Hepatocyte (in vitro differentiated cells): ENCODE results near the gene SUPT3H. TPM values are rescaled to one million over a fixed set of nuclear protein-coding genes. Genes with fewer than 3 reads are reported as not detected.
A peak's percentile ranks its signal among the peaks of the same experiment; 100 is the strongest.

ENCODE experiments used
- DNase-seq: peaks from one replicate; pipeline ENCODE4 v3.0.0-alpha.2; 2016; ENCODE audit warnings: low spot score
- H2AFZ ChIP-seq: fragments of 200-600 bp; sonication (generic); 2 replicates; pipeline ENCODE4 v1.6.0; 2016; ENCODE audit warnings: antibody characterized with exemption, mild to moderate bottlenecking
- H3K27ac ChIP-seq: fragments of 200-600 bp; sonication (generic); 2 replicates; pipeline ENCODE4 v1.5.1; 2016; ENCODE audit warnings: mild to moderate bottlenecking
- H3K27me3 ChIP-seq: fragments of 200-600 bp; sonication (generic); 2 replicates; pipeline ENCODE4 v1.6.1; 2016
- H3K36me3 ChIP-seq: fragments of 200-600 bp; sonication (generic); replicated peaks from 2 replicates; pipeline ENCODE4 v1.5.1; 2016; ENCODE audit warnings: low read depth; ENCODE audit not compliant: insufficient read depth
- H3K4me1 ChIP-seq: fragments of 200-600 bp; sonication (generic); 2 replicates; pipeline ENCODE4 v1.5.1; 2016; ENCODE audit warnings: mild to moderate bottlenecking, moderate library complexity; ENCODE audit not compliant: insufficient read depth
- H3K4me2 ChIP-seq: fragments of 200-600 bp; sonication (generic); 2 replicates; pipeline ENCODE4 v1.6.0; 2016
- H3K4me3 ChIP-seq: fragments of 200-600 bp; sonication (generic); 2 replicates; pipeline ENCODE4 v1.5.1; 2016; ENCODE audit warnings: mild to moderate bottlenecking
- H3K79me2 ChIP-seq: fragments of 200-600 bp; sonication (generic); 2 replicates; pipeline ENCODE4 v1.6.0; 2017; ENCODE audit warnings: mild to moderate bottlenecking
- H3K9me2 ChIP-seq: fragments of 200-600 bp; sonication (generic); replicated peaks from 2 replicates; pipeline ENCODE4 v1.6.0; 2017; ENCODE audit warnings: mild to moderate bottlenecking; ENCODE audit not compliant: insufficient read depth
- H3K9me3 ChIP-seq: fragments of 200-600 bp; sonication (generic); 2 replicates; pipeline ENCODE4 v1.5.1; 2016; ENCODE audit warnings: low read depth, mild to moderate bottlenecking
- H4K20me1 ChIP-seq: fragments of 200-600 bp; sonication (generic); 2 replicates; pipeline ENCODE4 v1.6.0; 2016; ENCODE audit warnings: mild to moderate bottlenecking; ENCODE audit not compliant: insufficient read depth, poor library complexity, severe bottlenecking
- EZH2 ChIP-seq: fragments of 200-600 bp; sonication (generic); IDR thresholded peaks from 2 replicates; pipeline ENCODE4 v1.6.1; 2016; ENCODE audit warnings: antibody characterized with exemption, mild to moderate bottlenecking, borderline replicate concordance
- EZH2phosphoT487 ChIP-seq: fragments of 200-600 bp; sonication (generic); IDR thresholded peaks from one replicate; pipeline ENCODE4 v1.6.1; 2018; ENCODE audit warnings: antibody characterized with exemption, mild to moderate bottlenecking, low read depth, moderate library complexity; ENCODE audit not compliant: unreplicated experiment, severe bottlenecking
- WGBS: methylation state at CpG from one replicate; pipeline ENCODE4 v1.1.6; 2016; ENCODE audit warnings: low lambda C conversion rate; ENCODE audit errors: missing lambda C conversion rate; 5-methylcytosine and 5-hydroxymethylcytosine counted together
- polyA plus RNA-seq: library from polyadenylated mRNA; unstranded; fragments of >200 nt; fragmentation: Nextera tagmentation; extraction: Ambion mirVana; gene quantifications from 2 replicates; pipeline ENCODE4 v1.2.1, GENCODE V29; 2016
- total RNA-seq: library from RNA; depleted of rRNA; stranded (reverse); fragments of >200 nt; gene quantifications from 2 replicates; pipeline ENCODE4 v1.2.3, GENCODE V29; 2014
- TF ChIP-seq, protein P1 (sequence below): fragments of 200-600 bp; sonication (generic); IDR thresholded peaks from 2 replicates; pipeline ENCODE4 v1.5.1; 2016; ENCODE audit warnings: antibody characterized with exemption, mild to moderate bottlenecking; ENCODE audit not compliant: poor library complexity

The SUPT3H gene
- total and polyA plus RNA-seq, 2 experiments from 2014 or later: 6.8 to 7.7 TPM

- TF ChIP-seq, protein P1, sequence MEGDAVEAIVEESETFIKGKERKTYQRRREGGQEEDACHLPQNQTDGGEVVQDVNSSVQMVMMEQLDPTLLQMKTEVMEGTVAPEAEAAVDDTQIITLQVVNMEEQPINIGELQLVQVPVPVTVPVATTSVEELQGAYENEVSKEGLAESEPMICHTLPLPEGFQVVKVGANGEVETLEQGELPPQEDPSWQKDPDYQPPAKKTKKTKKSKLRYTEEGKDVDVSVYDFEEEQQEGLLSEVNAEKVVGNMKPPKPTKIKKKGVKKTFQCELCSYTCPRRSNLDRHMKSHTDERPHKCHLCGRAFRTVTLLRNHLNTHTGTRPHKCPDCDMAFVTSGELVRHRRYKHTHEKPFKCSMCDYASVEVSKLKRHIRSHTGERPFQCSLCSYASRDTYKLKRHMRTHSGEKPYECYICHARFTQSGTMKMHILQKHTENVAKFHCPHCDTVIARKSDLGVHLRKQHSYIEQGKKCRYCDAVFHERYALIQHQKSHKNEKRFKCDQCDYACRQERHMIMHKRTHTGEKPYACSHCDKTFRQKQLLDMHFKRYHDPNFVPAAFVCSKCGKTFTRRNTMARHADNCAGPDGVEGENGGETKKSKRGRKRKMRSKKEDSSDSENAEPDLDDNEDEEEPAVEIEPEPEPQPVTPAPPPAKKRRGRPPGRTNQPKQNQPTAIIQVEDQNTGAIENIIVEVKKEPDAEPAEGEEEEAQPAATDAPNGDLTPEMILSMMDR: no peak
- TF ChIP-seq EZH2phosphoT487 (no peak), EZH2 (no peak)
- no peak overlapping the region for H2AFZ ChIP-seq
- H3K27ac ChIP-seq: no peak overlapping the region
- peak; percentile 41 for DNase-seq
- no peak overlapping the region for H3K4me2 ChIP-seq
- H3K79me2 ChIP-seq: no peaks in the 10 kb centered on the region
- no peaks in the 10 kb centered on the region for H3K9me3 ChIP-seq
- H3K9me2 ChIP-seq: no peaks in the 10 kb centered on the region
- WGBS: 42% methylated on average over 3 of the region's 3 CpGs
- H3K4me3 ChIP-seq: no peak overlapping the region
- H4K20me1 ChIP-seq: no peaks in the 10 kb centered on the region
- H3K36me3 ChIP-seq: no peaks in the 10 kb centered on the region
- no peaks in the 10 kb centered on the region for H3K27me3 ChIP-seq
- no peaks in the 10 kb centered on the region for H3K4me1 ChIP-seq
Observed at GRCh38 chr6:45388328-45388727, 10.6 kb upstream of the SUPT3H start.

- H3K4me2 ChIP-seq: no peak overlapping the region
- TF ChIP-seq, protein P1: no peak
- TF ChIP-seq EZH2phosphoT487 (no peak), EZH2 (no peak)
- no peaks in the 10 kb centered on the region for H4K20me1 ChIP-seq
- H3K27me3 ChIP-seq: no peaks in the 10 kb centered on the region
- no peaks in the 10 kb centered on the region for H3K9me2 ChIP-seq
- H3K27ac ChIP-seq: no peak overlapping the region
- no peak overlapping the region for H2AFZ ChIP-seq
- H3K4me1 ChIP-seq: no peaks in the 10 kb centered on the region
- H3K79me2 ChIP-seq: no peaks in the 10 kb centered on the region
- no peaks in the 10 kb centered on the region for H3K36me3 ChIP-seq
- DNase-seq: no peak
- WGBS: 92% methylated on average over 5 of the region's 5 CpGs
- no peak overlapping the region for H3K4me3 ChIP-seq
- no peaks in the 10 kb centered on the region for H3K9me3 ChIP-seq
Observed at GRCh38 chr6:45387236-45387635, 9.5 kb upstream of the SUPT3H start.

- H3K4me3 ChIP-seq: no peak overlapping the region
- no peaks in the 10 kb centered on the region for H3K9me3 ChIP-seq
- H3K9me2 ChIP-seq: no peaks in the 10 kb centered on the region
- H2AFZ ChIP-seq: no peak overlapping the region
- DNase-seq: no peak
- no peak overlapping the region for H3K27ac ChIP-seq
- no peaks in the 10 kb centered on the region for H4K20me1 ChIP-seq
- 96% methylated on average over 3 of the region's 3 CpGs for WGBS
- TF ChIP-seq EZH2phosphoT487 (no peak), EZH2 (no peak)
- TF ChIP-seq, protein P1: no peak
- no peaks in the 10 kb centered on the region for H3K27me3 ChIP-seq
- no peak overlapping the region for H3K4me2 ChIP-seq
- H3K79me2 ChIP-seq: no peaks in the 10 kb centered on the region
- no peaks in the 10 kb centered on the region for H3K4me1 ChIP-seq
- no peaks in the 10 kb centered on the region for H3K36me3 ChIP-seq
Observed at GRCh38 chr6:45386501-45386900, 8.8 kb upstream of the SUPT3H start.

GRCh38 chr6:45382391-45382790 is 4.7 kb upstream of the SUPT3H start:
- Histone ChIP-seq H3K9me2 (no peaks in the 10 kb centered on the region), H3K79me2 (no peaks in the 10 kb centered on the region), H2AFZ (no peak overlapping the region), H3K27ac (no peak overlapping the region), H4K20me1 (no peaks in the 10 kb centered on the region), H3K36me3 (no peaks in the 10 kb centered on the region), H3K9me3 (no peaks in the 10 kb centered on the region), H3K4me3 (no peak overlapping the region), H3K27me3 (no peaks in the 10 kb centered on the region), H3K4me2 (no peak overlapping the region), H3K4me1 (peaks cover 6% of the 10 kb centered on the region)
- no peak for TF ChIP-seq EZH2
- TF ChIP-seq EZH2phosphoT487: no peak
- DNase-seq: no peak
- WGBS: 90% methylated on average over 2 of the region's 2 CpGs
